Urothelium cell line (cell line): ENCODE data around the gene BSDC1.
"Not testable (repeated sequence)": the region's sequence is repeated elsewhere in the genome, so short reads cannot be mapped to it uniquely, and the experiment has no call there.

ENCODE experiments used
- DNase-seq: peaks from one replicate; pipeline ENCODE4 v3.0.0; 2011; ENCODE audit warnings: low spot score, mixed read lengths
- FAIRE-seq: peaks from 2 replicates; lab custom pipeline; 2011; peaks lifted over from hg19 to GRCh38; lab: Jason Lieb, UNC

BSDC1 gene, protein sequence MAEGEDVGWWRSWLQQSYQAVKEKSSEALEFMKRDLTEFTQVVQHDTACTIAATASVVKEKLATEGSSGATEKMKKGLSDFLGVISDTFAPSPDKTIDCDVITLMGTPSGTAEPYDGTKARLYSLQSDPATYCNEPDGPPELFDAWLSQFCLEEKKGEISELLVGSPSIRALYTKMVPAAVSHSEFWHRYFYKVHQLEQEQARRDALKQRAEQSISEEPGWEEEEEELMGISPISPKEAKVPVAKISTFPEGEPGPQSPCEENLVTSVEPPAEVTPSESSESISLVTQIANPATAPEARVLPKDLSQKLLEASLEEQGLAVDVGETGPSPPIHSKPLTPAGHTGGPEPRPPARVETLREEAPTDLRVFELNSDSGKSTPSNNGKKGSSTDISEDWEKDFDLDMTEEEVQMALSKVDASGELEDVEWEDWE

GRCh38 chr1:32394141-32394889, at the start of gene BSDC1:
BSDC1 (minus strand) TSS chr1:32394441; CDS start chr1:32394414, 27 bp downstream.
- DNase-seq (peak; percentile 99), FAIRE-seq (peak; percentile 70)

DNA sequence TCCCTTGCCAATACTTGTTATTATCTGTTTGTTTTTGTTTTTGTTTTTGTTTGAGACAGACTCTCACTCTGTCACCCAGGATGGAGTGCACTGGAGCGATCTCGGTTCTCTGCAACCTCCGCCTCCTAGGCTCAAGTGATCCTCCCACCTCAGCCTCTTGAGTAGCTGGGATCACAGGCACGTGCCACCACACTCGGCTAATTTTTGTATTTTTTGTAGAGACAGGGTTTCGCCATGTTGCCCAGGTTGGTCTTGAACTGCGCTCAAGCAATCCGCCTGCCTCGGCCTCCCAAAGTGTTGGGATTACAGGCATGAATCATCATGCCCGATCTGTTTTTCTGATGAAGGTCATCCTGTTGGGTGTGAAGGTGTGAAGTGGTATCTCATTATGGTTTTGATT, 47.2 kb upstream of the BSDC1 start:
- not testable (repeated sequence) for FAIRE-seq, DNase-seq

- not testable (repeated sequence) for FAIRE-seq, DNase-seq
Observed at GRCh38 chr1:32438777-32439176, 44.5 kb upstream of the BSDC1 start.

GRCh38 chr1:32438136-32438535, 43.9 kb upstream of the BSDC1 start:
- DNase-seq (no peak), FAIRE-seq (no peak)

DNA sequence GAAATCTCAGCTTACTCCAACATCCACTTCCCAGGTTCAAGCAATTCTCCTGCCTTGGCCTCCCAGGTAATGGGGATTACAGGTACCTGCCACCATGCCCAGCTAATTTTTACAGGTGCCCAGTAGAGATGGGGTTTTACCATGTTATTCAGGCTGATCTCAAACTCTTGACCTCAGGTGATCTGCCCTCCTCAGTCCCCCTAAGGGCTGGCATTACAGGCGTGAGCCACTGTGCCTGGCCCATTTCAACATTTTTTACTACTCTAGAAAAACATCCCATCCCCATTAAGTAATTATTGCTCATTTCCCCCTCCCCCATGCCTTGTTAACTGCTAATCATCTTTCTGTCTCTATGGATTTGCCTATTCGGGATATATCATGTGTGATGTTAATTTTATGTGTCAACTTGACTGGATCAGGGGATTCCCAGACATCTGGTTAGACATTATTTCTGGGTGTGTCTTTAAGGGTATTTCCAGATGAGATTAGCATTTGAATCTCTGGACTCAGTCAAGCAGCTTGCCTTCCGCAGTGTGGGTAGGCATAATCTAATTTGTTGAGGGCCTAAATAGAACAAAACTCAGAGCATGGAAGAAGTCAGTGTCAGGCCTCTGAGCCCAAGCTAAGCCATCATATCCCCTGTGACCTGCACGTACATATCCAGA, 37.6 kb upstream of the BSDC1 start:
- DNase-seq (no peak), FAIRE-seq (no peak)

DNA sequence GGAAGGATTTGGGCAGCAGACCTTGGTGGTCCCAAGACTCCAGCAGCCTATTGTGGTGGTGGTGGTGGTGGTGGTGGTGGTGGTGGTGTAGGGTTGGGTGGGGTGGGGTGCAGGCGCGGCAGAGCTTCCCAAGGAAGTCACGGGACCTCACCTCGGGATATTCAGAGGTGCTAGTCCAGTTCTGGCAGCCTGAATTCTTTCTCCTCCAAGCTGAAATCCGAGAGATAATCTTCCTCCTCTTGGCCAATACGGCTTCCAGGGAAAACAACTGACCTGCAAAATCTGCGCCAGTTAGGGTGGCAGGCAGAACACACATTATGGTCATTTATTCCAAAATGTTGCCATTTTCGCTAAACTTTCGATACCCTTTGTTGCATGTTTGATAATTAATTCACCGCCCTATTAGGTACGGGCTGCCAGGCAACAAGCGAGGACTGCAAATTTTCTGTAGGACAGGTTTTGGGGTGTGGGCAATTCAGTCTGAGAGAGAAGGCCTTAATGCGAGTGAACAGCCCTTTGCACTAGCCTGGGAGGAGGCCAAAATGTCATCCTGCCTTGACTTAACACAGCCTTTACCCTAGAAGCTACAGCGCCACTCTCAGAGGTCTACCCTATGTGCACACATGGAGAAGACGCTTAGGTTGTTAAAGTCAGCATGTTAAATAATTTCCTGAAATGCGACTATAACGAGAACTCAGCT, 33.2 kb upstream of the BSDC1 start:
- FAIRE-seq (no peak), DNase-seq (no peak)

DNA sequence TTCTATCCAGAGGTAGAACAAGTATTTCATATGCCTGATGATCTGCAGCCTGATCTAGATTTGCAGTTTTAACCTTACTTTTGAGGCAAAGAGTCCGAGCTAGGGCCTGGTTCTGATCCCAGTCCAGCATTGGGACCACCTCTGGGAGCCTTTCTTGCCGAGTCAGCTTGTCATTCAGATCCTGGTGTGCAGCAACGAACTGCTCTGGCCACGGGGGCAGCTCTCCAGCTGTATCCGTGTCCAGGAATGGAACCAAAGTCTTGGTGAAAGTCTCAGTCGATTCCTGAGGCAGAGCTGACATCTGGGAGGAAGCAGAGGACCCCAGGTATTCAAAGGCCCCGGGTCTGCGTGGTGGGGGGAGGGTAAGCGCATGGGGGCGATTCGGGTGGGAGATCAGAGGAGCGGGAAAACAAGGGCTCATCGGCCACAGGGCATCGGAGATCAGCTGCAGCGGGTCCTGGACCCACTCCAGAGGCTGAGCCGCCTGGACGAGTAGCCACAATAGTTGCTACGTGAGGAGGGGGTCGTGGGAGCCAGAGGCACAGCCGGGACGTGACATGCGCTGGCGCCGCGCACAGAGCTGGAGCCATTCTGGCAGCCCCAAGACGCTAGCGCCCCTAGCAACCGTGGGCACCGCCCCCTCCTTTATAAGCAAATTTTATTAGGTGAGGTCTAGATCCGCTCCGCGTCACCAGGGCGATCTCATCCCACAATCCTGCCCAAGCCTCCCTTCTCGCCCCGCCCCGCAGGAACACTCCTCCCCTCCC, 32.4 kb upstream of the BSDC1 start:
- DNase-seq: no peak
- FAIRE-seq: no peak

DNA sequence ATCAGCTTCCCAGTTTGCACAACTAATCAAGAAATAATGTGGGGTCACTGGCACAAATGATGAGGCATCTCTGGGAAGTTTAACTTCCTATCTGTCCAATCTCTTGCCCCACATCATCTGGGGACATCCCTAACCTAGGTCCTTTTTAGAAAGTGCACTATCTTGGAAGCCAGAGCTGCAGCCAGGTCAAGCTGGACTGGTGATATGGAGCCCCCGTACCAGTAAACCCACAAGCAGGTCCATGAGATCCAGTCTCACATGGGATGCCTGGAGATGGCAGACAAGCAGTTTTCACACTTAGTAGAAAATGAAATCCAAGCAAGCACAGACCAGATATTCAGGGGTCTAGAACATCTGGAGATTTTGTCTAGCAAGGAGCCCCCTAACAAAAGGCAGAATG, 27.5 kb upstream of the BSDC1 start:
- FAIRE-seq (no peak), DNase-seq (no peak)

DNA sequence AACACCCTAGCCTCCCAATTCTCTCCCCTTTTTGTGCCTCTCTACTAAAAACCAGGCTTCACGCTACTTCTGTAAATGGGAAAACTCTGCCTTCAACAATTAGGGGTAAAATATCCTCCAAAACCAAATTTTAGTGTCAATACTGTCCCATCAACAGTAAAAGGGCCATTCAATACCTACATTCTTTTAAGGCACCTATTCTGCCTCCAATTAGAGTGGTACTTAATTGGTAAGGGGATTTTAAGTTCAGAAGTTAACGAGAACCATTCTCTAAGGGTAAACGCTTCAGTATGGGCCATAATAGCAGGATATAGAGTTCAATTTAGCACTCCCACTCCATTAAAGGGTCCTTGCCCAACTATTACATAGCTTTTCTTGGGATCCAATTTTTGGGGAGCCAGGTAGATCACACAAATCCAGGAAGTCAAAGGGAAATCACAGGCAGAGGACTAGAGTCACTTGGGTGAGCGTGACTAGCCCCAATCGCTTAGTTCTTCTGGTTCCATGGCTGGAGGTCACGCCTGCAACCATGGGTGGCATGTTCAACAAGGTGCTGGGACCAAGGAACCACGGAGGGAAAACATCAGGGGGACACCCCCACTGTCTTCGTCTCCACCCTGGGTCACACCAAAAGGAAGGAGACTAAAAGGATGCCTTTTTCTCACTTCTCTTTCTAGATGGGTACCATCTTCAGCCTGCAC, 20.1 kb upstream of the BSDC1 start:
- DNase-seq: no peak
- no peak for FAIRE-seq

DNA sequence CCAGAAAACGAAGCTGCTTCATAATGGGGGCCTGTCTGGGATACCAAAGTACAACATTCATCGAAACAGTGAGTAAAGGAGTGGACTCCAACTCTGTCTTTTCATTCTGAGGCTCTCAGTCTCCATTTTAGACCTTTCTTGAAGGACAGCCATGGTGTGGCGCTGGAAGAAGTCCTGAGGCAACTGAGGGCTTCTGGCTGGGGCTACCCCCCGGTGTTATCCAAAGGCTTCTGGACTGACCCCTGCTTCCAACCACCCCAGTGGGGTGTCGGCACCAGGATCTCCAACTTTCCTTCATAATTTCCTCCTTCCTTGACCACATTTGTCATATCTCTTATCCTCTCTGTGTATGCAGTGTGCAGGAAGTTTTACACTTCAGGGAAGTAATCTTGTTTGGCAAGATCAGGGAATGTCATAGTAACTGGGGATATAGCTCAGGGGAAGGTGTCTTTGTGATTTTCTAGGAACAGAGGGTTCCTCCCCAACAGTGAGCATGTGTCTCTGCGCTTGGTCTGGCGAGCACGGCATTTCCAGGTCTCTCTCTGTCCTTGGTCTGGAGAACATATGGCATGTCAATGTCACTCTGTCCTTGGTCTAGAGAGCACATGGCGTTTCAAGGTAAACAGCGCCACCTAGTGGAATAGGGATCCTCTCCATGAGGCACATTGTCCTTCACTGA, 19.4 kb upstream of the BSDC1 start:
- peak; percentile 53 for DNase-seq

DNA sequence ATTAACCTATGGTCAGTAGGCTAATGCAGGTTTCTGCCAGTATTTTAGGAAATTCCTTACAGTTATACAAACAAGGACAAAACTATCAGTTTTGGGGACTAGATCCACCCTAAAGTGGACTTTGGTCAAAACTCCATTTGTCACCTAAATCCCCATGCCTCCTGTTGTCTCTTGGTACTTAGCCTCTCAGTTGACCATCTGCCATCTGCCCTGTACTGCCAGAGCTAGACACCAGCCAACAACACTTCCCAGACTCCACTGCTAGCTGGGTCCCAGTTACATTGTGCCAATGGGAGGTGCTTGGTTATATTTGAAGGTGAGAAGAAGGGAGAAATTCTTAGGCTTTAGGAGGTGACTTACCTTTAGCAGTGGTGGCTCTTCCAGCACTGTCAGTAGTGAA, 17.0 kb upstream of the BSDC1 start:
- FAIRE-seq (no peak), DNase-seq (no peak)

More for the DNA sequence above, 19.4 kb upstream of the BSDC1 start:
- peak; percentile 5 for FAIRE-seq

DNA sequence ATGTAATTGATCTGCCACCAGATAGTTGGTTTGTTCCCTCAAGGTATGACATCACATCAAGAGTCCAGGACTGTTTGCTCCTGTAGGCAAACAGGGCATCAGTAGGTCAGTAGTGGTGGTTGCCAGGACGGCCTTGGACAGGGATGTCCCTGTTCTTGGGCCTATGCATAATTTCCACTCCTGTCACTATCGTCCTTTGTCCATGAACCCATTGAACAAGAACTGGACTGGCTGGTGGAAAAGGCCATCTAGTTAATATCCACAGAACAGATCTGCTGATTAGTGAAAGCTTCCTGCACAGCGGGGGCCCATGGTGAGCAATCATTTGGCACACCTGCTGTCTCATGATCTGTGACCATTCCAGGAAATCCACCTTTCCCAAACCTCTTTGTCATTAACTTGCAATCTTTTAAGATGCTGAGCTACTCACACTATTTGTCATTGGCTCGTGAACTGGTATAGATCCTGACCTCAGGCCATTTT, 12.4 kb upstream of the BSDC1 start:
- FAIRE-seq: no peak
- no peak for DNase-seq

DNA sequence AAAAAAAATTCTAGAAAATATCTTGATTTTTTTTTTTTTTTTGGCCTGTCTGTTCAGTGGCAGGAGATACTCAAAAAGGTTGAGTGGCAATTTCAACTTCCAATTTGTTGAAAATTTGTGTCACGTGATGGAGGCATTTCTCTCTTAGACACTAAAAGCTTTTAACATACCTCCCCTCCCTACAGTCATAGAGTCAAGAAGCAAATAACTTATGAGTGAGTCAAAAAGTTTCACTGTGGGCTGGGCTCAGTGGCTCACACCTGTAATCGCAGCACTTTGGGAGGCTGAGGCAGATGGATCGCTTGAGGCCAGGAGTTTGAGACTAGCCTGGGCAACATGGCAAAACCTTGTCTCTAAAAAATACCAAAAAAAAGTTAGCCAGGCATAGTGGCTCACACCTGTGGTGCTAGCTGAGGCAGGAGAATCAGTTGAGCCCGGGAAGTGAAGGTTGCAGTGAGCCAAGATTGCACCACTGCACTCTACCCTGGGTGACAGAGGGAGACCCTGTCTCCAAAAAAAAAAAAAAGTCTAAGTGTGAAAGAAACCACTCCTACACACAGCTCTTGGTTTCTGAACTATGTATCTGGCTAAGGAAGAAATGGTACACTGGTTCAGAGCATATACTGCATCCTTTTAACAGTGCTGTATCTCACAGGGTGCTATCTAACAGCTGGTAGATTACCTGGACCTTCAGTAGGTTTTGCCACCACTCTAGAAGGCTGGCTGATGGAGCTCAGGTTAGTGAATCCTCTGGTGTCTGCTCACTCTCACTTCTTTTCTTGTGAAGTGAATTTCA, 11.6 kb upstream of the BSDC1 start:
- FAIRE-seq (no peak), DNase-seq (no peak)

- FAIRE-seq: no peak
- DNase-seq: no peak
Observed at GRCh38 chr1:32404946-32405345, 10.7 kb upstream of the BSDC1 start.

- DNase-seq (peak; percentile 88), FAIRE-seq (no peak)
Observed at GRCh38 chr1:32400876-32401631, 6.8 kb upstream of the BSDC1 start.

GRCh38 chr1:32399843-32400242, 5.6 kb upstream of the BSDC1 start:
- FAIRE-seq (no peak), DNase-seq (no peak)

GRCh38 chr1:32398401-32398800, 4.2 kb upstream of the BSDC1 start:
- no peak for FAIRE-seq
- DNase-seq: no peak
